DMS 273 treated with DMSO at 0.1 percent for 48 hours (cell line): ENCODE data around the gene HELZ.

Experiments used
- DNase-seq: peaks from one replicate; lab custom pipeline; 2025; lab: John Stamatoyannopoulos, UW

The HELZ gene

DNA sequence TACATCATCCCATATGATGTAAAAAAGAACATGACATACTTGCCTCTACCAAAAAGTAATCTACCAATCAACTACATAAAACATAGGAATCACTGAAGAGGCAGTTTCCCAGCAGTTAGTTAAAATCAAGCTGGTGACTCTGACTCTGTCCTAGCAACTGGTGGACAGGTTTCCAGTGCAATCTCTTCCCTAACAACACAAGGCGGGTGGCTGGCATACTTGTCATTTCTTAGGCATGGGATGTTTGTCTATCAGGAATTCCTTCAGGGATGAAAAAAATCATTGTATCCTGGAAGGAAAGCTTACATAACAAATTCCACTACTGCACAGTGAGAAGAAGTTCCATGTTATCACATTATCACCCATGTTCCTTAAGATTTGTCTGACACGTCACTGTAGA lies 50.9 kb downstream of the HELZ start:
- no peak for DNase-seq

DNA sequence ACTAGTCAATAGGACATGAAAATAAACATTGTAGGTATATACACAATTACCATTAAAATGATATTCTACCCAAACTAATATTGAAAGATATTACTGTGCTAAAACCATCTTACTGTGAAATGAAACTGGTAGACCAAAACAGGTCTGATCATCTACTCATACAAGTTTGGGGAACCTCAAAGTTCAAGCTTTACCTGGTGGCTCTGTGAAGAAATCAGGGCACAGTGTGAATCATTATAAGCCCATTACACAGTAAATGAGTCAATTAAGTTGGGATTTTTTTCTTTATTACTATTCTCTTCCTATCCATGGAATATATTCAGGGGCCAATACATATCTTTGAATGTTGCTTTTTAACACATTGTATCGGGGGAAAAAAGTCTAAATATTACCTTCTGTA lies 57.1 kb downstream of the HELZ start:
- DNase-seq: no peak

DNA sequence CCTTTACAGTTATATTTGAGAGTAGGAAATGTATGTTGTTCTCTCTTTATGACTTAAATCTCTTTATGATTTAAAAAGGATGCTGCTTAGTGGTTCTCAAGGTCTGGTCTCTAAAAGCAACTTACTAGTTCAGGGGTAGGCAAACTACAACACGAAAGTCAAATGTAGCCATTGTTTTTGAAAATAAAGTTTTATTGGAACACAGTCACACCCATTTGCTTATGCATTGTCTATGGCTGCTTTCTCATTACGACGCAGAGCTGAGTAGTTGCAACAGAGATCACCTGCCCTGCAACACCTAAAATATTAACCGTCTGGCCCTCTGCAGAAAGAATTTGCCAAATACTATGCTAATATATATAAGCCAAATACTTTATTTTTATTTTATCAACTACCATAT lies 58.2 kb downstream of the HELZ start:
- no peak for DNase-seq

DNA sequence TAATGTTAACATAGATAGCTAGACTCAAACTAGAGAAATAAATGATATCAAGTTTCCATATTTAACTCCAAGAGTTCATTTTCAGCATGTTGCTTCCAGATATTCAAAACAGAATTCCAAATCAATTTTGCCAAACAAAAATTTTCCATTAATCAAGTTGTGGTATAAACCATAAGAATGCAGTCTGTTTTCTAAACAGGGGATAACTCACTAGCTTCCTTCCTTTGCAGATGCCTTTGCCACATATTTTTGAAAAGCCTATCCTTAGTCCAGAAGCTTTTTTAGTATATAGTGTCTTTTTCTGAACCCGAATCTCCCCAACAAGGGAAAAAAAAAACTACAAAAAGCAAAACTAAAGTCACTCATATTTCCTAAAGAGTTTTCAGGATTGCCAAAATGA lies 61.5 kb downstream of the HELZ start:
- no peak for DNase-seq

DNA sequence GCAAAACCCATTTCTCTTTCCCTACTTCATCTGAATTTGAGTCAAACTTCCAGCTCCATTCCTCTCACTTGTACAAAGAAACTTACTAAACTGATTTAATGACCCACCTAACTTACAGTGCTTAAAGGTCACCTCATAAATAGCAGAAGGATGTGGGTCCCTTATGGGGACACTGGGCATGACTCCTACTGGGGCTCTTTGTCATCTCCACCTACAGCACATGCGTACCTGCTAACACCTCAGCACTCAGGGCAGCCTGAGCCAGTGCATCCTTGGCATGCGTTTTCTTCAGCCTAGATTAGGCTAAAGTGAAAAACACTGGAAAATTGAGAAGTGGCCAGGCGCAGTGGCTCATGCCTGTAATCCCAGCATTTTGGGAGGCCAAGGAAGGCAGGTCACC lies 63.2 kb downstream of the HELZ start:
- DNase-seq: no peak

DNA sequence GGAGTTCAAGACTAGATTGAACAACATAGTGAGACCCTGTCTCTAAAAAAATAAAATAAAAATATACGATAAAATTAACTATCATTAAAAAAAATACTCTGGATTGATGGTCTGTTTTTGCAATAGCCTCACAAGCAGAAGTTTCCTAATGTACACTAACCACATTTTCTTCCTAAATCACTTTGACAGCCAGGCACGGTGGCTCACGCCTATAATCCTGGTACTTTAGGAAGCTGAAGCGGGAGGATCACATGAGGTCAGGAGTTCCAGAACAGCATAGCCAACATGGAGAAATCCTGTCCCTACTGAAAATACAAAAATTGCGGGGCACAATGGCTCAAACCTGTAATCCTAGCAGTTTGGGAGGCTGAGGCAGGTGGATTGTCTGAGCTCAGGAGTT lies 64.7 kb downstream of the HELZ start:
- DNase-seq: no peak

DNA sequence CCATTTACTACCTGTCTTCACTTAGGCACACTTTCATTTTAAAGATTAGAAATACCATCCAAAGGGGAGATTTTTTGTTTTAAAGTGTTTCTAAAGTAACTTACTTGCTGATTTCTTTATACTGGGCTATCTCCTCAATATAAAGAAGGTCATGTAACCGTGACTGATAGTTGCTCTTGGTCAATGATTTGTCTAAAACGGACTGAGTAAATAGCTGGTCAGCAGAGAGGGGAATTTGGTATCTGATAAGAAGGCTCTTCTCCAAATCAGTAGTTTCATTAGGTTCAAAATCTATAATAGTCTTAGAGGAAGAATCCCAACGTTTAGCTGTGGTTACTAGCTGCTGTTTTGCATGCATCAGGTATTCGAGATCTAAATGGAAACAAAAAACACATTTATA lies 66.4 kb downstream of the HELZ start:
- DNase-seq: no peak

DNA sequence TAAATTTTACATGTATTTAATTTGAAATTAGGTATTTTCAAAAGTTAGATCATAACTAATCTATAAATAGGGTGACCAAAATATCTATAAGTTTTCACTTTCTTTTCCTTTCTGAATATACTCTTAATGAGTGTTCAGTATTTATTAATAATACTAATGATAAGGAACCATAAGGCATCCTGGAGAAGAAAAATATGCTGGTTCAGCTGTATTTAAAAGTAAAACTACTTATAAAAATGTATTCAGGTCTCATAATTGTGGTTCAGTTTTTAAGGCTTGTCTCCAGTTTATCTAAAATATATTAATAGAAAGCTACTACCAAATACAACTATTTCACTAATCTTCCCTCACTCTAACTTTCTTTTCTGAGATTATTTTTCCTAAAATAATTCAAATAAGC lies 67.3 kb downstream of the HELZ start:
- DNase-seq: no peak

DNA sequence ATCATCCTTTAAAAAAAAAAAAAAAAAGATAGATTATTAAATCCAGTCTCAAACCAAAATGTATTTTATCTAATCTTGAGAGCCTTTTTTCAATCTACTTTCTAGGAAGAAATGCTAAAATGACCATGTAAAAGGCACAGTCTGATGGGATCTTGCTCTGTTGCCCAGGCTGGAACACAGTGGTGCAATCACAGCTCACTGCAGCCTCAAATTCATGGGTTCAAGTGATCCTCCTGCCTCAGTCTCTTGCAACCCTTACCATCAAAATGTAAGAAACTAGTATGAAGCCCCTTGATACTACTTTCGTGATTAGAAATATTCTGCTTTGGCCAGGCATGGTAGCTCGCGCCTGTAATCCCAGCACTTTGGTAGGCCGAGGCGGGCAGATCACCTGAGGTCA lies 70.8 kb downstream of the HELZ start:
- no peak for DNase-seq

DNA sequence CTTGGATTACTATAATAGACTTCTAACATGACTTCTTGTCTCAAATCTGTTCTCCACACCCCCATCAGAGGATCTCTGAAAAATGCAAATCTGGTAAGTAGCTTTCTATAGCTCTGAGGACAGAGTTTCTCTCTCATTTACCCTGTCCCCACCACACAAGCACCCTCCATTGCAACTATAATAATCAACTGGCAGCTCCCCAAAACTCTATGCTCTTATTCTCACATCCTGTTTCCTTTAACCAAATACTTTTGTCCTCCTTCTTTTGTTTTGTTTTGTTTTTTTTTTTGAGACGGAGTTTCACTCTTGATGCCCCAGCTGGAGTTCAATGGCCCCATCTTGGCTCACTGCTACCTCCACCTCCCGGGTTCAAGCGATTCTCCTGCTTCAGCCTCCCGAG lies 73.4 kb downstream of the HELZ start:
- DNase-seq: no peak

DNA sequence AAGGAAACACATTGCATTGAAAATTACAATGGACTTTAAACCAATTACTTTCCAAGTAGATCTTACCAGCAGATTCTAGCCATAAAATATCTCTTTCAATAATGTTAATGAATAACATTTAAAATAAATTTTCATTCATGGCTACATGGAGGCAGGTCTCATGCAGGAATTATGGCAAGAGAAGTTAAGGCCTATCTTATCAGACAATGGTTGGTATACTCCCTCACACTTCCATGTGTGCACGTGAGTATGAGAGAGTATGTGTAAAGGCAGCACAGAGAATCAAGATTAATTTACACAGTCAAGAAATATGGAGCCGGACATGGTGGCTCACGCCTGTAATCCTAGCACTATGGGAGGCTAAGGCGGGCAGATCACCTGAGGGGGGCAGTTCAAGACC lies 76.5 kb downstream of the HELZ start:
- DNase-seq: no peak

DNA sequence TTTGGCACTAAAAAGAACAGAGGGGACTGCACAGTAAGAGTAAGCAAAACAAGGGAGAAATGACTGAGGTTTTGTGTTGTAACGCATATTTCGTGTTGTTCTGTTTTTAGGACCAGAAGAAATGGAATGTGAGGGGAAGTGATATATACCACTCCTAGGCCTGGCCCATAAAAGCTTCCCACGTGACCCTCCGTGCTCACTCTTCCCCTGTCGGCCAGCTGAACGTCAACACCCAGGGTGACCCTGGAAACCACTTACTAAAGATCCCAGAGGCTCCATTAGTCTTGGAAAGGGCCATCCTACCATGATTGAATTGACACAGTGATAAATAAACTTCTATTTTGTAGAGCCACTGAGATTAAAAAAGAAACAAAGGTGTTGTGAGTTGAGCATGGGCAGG lies 79.8 kb downstream of the HELZ start:
- DNase-seq: no peak

DNA sequence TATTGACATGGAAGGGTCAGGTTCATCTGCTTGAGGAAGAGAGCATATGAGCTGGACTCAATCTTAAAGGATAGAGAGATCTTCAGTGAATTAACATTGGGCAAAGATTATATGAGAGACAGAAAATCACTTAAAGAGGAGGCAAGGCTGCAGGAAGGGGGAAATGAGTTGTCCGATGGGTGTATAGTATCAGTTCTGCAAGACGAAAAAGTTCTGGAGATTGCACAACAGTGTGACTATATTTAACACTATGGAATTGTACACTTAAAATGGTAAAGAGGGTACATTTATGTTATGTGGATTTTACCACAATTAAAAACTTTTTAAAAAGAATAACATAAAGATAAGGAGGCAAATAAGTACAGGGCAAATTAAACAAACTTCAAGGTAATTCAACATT lies 80.7 kb downstream of the HELZ start:
- no peak for DNase-seq

DNA sequence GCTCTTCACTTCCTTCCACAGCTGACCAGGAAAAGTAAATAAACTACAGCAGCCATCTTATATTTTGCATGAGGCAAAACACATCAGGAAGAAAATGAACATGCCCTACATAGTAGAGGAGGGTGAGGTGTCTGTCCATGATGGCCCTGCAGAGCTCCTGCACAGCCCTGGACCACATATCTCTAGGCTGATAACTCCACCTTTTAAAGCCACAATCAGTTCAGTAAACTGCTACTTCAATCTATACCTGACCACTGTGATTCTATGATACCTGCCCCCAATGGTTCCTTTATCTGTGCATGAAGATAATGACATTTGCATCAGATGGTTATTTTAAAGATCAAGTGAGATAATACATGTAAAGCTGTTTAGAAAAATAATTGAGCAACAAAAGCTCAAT lies 82.2 kb downstream of the HELZ start:
- DNase-seq: no peak

DNA sequence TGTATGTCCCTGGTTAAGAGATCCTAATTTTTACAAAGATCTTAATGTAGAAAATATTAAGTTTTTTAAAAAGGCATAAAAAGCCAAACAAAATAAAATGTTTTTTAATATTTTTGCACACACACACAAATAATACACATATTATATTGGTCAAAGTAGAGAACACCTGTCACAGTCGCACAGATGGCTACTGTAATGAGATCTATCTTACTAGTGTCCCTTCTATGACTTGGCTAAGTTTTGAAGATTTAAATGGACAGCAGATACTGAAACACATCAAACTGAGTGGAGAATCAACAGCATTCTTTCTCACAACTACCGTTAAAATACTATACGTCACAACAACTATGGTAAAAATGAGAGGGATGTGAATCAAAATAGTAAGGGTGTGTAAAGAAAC lies 83.4 kb downstream of the HELZ start:
- DNase-seq: no peak

DNA sequence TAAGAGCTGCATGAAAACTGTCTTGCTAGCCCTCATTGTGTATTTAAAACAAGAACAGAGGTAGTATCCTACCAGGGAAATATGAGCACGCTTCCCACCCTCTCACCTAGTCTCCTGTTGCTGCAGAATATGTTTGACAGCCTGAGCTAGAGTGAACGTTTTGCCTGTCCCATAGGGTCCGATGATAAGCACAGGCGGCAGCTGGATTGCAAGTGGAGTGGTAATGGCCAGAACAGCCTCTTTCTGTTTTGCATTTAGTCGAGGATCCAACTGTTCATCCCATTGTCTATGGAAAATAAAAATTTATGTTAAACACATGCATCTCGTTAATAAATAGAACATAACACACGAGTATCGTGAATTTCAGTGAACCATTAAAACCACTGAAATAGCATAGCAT lies 84.2 kb downstream of the HELZ start:
- DNase-seq: no peak

DNA sequence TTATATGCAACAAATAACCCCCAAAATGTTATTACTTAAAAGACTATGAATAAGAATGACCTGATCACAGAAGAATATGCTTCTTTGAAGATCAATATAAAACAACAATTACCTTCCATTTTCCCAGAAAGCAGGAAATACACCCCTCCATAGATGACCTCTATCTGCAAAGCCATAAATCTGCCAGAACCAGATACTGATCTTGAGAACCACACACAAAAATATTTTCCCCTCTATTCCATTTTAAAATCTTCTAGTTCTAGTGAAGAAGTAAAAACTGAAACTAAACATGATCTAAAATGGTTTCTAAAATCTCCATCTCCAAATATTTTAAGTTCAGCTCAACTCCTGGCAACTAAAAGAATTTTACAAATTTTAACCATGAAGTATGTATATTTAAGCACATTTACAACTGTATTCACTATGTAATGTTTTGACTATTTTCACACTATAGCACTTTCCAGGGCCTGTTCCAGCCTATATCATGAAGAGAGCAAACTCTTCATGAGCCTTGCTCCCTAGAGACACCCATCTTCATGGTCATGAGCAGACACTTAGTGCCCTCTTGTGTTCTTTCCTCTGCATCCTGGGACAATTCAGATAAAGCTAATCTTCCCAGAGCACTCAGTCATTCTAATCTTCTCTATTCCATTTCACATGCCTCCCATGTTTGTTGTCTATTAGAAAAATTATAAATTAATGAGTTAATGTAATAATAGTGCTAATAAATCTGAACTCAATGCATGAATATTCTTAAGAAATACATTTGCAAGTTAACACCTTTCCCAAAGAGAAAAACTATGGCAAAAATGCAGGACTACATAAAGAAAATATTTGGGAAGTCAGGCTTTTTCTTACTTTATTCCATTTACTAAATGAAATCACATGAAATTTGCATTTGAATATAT lies 87.0 kb downstream of the HELZ start:
- DNase-seq: no peak

DNA sequence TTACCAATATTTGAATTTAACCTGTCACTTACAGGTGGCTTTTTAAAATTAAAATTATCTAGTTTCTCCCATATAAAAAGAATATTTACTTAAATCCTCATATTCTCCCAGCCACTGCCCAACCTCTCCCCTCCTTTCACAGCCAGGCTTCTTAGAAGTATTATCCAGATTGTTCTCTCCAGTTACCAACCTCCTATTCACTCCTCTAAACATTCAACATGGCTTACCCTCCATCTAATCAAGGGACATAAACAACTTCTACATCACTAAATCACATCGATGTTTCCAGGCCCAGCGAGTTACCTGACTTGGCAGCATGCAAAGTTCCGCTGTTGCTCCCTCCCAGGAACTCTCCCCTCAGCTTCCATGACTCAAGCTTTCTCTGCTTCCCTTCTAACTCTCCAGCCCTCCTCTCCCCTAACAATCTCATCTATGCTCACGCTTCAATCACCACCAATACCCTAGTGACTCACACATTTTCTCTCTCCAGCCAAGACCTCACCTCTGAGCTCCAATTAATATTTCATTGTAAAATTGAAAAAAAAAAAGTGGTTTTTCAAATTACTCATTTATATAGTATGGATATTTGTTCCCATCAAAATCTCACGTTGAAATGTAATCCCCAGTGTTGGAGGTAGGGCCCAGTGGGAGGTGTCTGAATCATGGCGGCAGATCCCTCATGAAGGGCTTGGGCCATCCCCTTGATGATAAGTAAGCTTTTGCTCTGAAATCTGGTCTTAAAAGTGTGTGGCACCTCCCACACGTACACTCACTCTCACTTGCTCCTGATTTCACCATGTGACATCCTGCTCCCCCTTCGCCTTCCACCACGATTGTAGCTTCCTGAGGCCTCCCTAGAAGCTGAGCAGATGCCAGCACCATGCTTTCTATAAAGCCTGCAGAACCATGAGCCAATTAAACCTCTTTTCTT lies 88.5 kb downstream of the HELZ start:
- DNase-seq: no peak

DNA sequence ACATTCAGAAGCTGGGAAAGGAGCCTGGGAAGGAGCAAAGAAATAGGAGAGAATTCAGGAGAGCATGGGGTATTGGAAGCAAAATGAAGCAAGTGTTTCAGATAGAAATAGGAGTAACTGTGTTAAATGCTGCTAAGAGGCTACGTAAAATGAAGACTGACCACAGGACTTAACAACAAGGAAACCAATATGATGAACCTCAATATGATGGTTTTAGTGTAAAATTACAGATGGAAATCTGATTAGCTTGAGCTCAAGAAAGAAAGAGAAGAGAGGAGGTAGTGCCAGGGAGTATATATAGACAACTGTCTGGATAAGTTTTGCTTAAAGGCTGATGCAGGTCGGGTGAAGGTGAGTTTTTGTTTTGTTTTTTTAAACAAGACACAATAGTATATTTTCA lies 92.2 kb downstream of the HELZ start:
- DNase-seq: no peak

DNA sequence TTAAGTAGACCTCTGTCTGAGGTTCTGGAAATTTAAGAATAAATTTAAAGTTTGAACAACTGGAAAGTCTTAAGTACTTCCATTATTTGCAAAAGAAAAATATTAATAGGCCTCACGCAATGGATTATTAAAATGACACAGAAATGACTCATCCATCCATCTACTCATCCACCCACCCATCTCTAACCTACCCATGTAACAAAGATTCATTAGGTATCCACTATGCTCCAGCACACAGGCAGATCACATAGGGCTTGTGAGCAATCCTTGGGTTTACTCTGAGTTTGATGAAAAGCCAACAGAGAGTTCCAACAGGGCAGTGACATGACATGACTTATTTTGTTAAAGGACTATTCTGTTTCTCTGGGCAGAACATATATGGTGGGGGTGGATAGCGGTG lies 93.3 kb downstream of the HELZ start:
- DNase-seq: no peak

DNA sequence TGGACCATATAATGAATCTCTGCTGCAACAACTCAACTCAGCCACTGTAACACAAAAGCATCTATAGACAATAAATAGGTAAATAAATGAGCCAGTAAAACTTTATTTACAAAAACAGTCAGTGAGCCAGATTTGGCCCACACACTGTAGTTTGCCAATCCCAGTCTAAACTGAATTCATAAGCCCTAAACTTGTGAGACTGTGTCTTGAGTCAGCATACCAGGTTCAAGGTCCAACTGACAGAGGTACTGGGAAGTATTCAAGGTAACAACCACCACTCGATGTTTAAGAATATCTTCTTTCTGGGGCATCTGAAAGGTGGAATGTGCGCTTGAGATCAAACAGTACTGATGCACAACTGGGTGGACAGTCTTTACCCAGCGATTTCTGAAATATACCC lies 94.2 kb downstream of the HELZ start:
- DNase-seq: no peak

DNA sequence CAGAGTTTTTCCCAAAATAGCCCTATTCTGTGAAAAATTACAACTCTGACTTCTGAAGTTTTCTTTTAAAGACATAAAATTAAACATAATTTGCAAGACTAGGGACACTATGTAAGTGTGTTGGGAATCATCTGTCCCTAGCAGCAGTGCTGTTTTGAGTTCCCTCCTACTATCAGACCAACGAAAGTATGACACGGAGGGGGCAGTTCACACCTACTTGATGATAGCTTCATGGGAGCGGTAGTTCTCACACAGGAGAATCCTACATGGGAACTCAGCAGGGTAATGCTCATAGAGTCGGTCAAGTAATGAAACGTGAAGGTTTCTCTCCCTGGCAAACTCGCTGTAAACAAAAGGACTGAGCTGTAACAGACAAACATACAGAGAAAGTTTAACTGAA lies 96.6 kb downstream of the HELZ start:
- DNase-seq: no peak

DNA sequence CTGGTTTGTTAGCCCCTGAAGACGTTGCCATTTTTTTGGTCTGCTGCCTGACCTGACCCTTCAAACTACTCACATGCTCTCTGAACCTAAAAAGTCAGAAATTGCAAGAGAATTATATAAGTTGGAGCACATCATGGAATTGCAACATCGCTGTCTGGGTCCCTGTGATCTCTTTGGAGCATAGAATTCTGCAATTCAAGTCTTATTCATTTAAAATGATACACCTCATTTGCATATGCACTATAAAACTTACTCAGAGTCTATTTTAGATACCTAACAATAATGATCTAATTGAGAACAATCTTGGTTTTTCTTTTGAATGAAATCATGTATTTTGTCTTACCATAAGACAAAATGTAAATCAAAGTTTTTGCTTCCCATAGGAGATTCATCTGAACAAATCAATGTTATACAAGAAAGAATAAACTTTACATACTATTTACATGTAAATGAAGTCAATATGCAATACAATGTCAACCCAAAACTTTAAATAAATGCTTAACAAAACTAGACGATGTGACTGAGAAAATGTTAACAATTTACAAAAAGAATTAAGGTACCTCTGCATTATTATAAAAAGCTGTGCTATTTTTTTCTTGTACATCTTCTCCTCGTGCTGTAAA lies 99.7 kb downstream of the HELZ start:
- DNase-seq: no peak
